CD4-positive, alpha-beta T cell treated with Interleukin-6 for 4 hours (primary cell): ENCODE measurements around the gene CFAP410.

ENCODE experiments used
- DNase-seq: peaks from one replicate; pipeline ENCODE4 v3.0.0-alpha.2; 2020; ENCODE audit warnings: mixed read lengths

CFAP410 gene

GRCh38 chr21:44338971-44339910, at the start of gene CFAP410:
TSS of gene CFAP410 (minus strand) at chr21:44339390. CDS start at chr21:44339194, 196 bp downstream.
- peak; percentile 95 for DNase-seq

- DNase-seq = no peak
Measured at GRCh38 chr21:44384968-44385367, 45.8 kb upstream of the CFAP410 start.

GRCh38 chr21:44383216-44383615, 44.0 kb upstream of the CFAP410 start:
- DNase-seq = no peak

GRCh38 chr21:44382536-44382935, 43.3 kb upstream of the CFAP410 start:
- DNase-seq = no peak

GRCh38 chr21:44381874-44382273, 42.7 kb upstream of the CFAP410 start:
- no peak for DNase-seq

GRCh38 chr21:44380876-44381275, 41.7 kb upstream of the CFAP410 start:
- DNase-seq = no peak

- DNase-seq = no peak
Measured at GRCh38 chr21:44379991-44380865, 41.0 kb upstream of the CFAP410 start.

- no peak for DNase-seq
Measured at GRCh38 chr21:44379515-44379848, 40.3 kb upstream of the CFAP410 start.

- no peak for DNase-seq
Measured at GRCh38 chr21:44378646-44379514, 39.7 kb upstream of the CFAP410 start.

GRCh38 chr21:44377922-44378645, 38.9 kb upstream of the CFAP410 start:
- no peak for DNase-seq

GRCh38 chr21:44377201-44377921, 38.2 kb upstream of the CFAP410 start:
- DNase-seq = no peak

GRCh38 chr21:44376606-44377005, 37.4 kb upstream of the CFAP410 start:
- no peak for DNase-seq

GRCh38 chr21:44375761-44376241, 36.6 kb upstream of the CFAP410 start:
- DNase-seq = no peak

- peak; percentile 16 for DNase-seq
Measured at GRCh38 chr21:44375281-44375651, 36.1 kb upstream of the CFAP410 start.

- no peak for DNase-seq
Measured at GRCh38 chr21:44374601-44375280, 35.6 kb upstream of the CFAP410 start.

GRCh38 chr21:44372616-44373015, 33.4 kb upstream of the CFAP410 start:
- DNase-seq = no peak

- DNase-seq = no peak
Measured at GRCh38 chr21:44371596-44371995, 32.4 kb upstream of the CFAP410 start.

GRCh38 chr21:44370786-44371410, 31.7 kb upstream of the CFAP410 start:
- no peak for DNase-seq

GRCh38 chr21:44370027-44370735, 31.0 kb upstream of the CFAP410 start:
- DNase-seq = no peak
